PC-3 (cell line): ENCODE data around the gene ZACN. TPM values are rescaled to one million over a fixed set of nuclear protein-coding genes. Genes with fewer than 3 reads are reported as not detected.

Experiments
- ATAC-seq: fragments of 200-7000 bp; cut with Tn5 transposase; 2 replicates; pipeline ENCODE4 v1.9.1; 2020; ENCODE audit warnings: mild to moderate bottlenecking, moderate library complexity
- BruUV-seq: library from RNA; stranded (reverse); fragments of 400-500 nt; replicated peaks from 2 replicates; lab custom pipeline; 2021; lab: Mats Ljungman, UMichigan
- CTCF ChIA-PET: fragments of 300-600 bp; sonication (Branson Sonifier 250); formaldehyde crosslinking; loops from one replicate; lab custom pipeline; 2022; ENCODE audit warnings: antibody characterized with exemption; lab: Charles Lee
- POLR2A ChIA-PET: fragments of 300-600 bp; sonication (Branson Sonifier 250); formaldehyde crosslinking; loops from one replicate; lab custom pipeline; 2022; ENCODE audit warnings: antibody characterized with exemption; ENCODE audit not compliant: unreplicated experiment; lab: Charles Lee
- DNase-seq: peaks from one replicate; pipeline ENCODE4 v3.0.0-alpha.2; 2015
- H2AFZ ChIP-seq: fragments of 300-600 bp; sonication (generic); 2 replicates; pipeline ENCODE4 v1.6.0; 2016; ENCODE audit warnings: antibody characterized with exemption, low read length
- H3F3A ChIP-seq: fragments of 300-600 bp; sonication (generic); one replicate; pipeline ENCODE4 v1.6.0; 2017; ENCODE audit warnings: antibody characterized with exemption, low read length, control low read depth, mild to moderate bottlenecking; ENCODE audit not compliant: unreplicated experiment
- H3K27ac ChIP-seq: fragments of 300-600 bp; sonication (generic); 2 replicates; pipeline ENCODE4 v1.5.1; 2016; ENCODE audit warnings: mild to moderate bottlenecking, low read length
- H3K27me3 ChIP-seq: fragments of 300-600 bp; sonication (generic); 2 replicates; pipeline ENCODE4 v1.6.1; 2016; ENCODE audit warnings: low read length, mixed read lengths
- H3K36me3 ChIP-seq: fragments of 300-600 bp; sonication (generic); 2 replicates; pipeline ENCODE4 v1.6.1; 2016; ENCODE audit warnings: low read depth, mixed run types, low read length, mixed read lengths
- H3K4me1 ChIP-seq: fragments of 300-600 bp; sonication (generic); 2 replicates; pipeline ENCODE4 v1.5.1; 2016; ENCODE audit warnings: low read length; ENCODE audit not compliant: insufficient read depth
- H3K4me2 ChIP-seq: fragments of 300-600 bp; sonication (generic); 2 replicates; pipeline ENCODE4 v1.6.0; 2016; ENCODE audit warnings: low read length
- H3K4me3 ChIP-seq: fragments of 300-600 bp; sonication (generic); 2 replicates; pipeline ENCODE4 v1.5.1; 2016; ENCODE audit warnings: mild to moderate bottlenecking, low read length, mixed read lengths
- H3K79me2 ChIP-seq: fragments of 300-600 bp; sonication (generic); 2 replicates; pipeline ENCODE4 v1.6.1; 2017; ENCODE audit warnings: low read length, mixed read lengths
- H3K9ac ChIP-seq: fragments of 300-600 bp; sonication (generic); 2 replicates; pipeline ENCODE4 v1.6.0; 2016; ENCODE audit warnings: mild to moderate bottlenecking, low read length
- H3K9me2 ChIP-seq: fragments of 300-600 bp; sonication (generic); replicated peaks from 2 replicates; pipeline ENCODE4 v1.6.1; 2016; ENCODE audit warnings: mixed run types, low read length, mixed read lengths
- H3K9me3 ChIP-seq: fragments of 300-600 bp; sonication (generic); 2 replicates; pipeline ENCODE4 v1.6.1; 2016; ENCODE audit warnings: low read length, mixed read lengths
- H4K20me1 ChIP-seq: fragments of 300-600 bp; sonication (generic); 2 replicates; pipeline ENCODE4 v1.6.1; 2016; ENCODE audit warnings: low read length, mixed read lengths
- CTCF ChIP-seq: fragments of 300-600 bp; sonication (generic); conservative IDR thresholded peaks from 2 replicates; pipeline ENCODE4 v1.5.1; 2017; ENCODE audit warnings: antibody characterized with exemption, low read depth, mild to moderate bottlenecking, low read length
- EZH2 ChIP-seq: fragments of 300-600 bp; sonication (generic); IDR thresholded peaks from one replicate; pipeline ENCODE4 v1.6.1; 2017; ENCODE audit warnings: antibody characterized with exemption, mild to moderate bottlenecking, low read length; ENCODE audit not compliant: unreplicated experiment
- EZH2phosphoT487 ChIP-seq: fragments of 300-600 bp; sonication (generic); IDR thresholded peaks from 2 replicates; pipeline ENCODE4 v1.6.1; 2018; ENCODE audit warnings: mild to moderate bottlenecking, antibody characterized with exemption, low read length, borderline replicate concordance
- intact Hi-C: fragments of 100-400 bp; cut with micrococcal nuclease; formaldehyde crosslinking; loops from 2 replicates; pipeline ENCODE4 v1.9.0; 2023
- total RNA-seq: library from RNA; depleted of rRNA; stranded (reverse); fragments of >200 nt; gene quantifications from 2 replicates; pipeline ENCODE4 v1.2.3, GENCODE V29; 2014

Gene ZACN
- total RNA-seq, 1 experiment from 2014 or later: 0.11 TPM

GRCh38 chr17:76036497-76037261 lies 42.3 kb upstream of the ZACN start:
- ATAC-seq (peak; percentile 10; the same call in 1 of the 2 replicates), DNase-seq (no peak)
- intact Hi-C loops: no loop called here
- ChIA-PET POLR2A (no interaction called here), CTCF (interaction anchor here (1.0 kb wide), 1 partner anchor 10 kb away, joined by 3 read pairs; the partner anchor contains the start of gene EVPL)
- Histone ChIP-seq H3K4me1 (no peaks in the 10 kb centered on the region), H3K36me3 (peaks cover 34% of the 10 kb centered on the region), H3K79me2 (no peaks in the 10 kb centered on the region), H3K9me3 (no peaks in the 10 kb centered on the region), H3K9me2 (no peaks in the 10 kb centered on the region), H3K4me3 (no peak overlapping the region), H3K9ac (no peak overlapping the region), H3F3A (no peaks in the 10 kb centered on the region), H3K27ac (no peak overlapping the region), H2AFZ (no peak overlapping the region), H4K20me1 (no peaks in the 10 kb centered on the region), H3K27me3 (no peaks in the 10 kb centered on the region), H3K4me2 (no peak overlapping the region)
- TF ChIP-seq EZH2phosphoT487 (no peak), EZH2 (no peak), CTCF (no peak)
- no TSS peak for BruUV-seq

- CTCF ChIA-PET: no interaction called here
- H3F3A ChIP-seq: no peaks in the 10 kb centered on the region
- no peaks in the 10 kb centered on the region for H4K20me1 ChIP-seq
- BruUV-seq: no TSS peak
- H3K27ac ChIP-seq: no peak overlapping the region
- no peak overlapping the region for H3K9ac ChIP-seq
- H3K27me3 ChIP-seq: no peaks in the 10 kb centered on the region
- no peak for DNase-seq
- no peak for ATAC-seq
- H3K9me3 ChIP-seq: no peaks in the 10 kb centered on the region
- peaks cover 44% of the 10 kb centered on the region for H3K36me3 ChIP-seq
- H3K4me1 ChIP-seq: no peaks in the 10 kb centered on the region
- no peak overlapping the region for H2AFZ ChIP-seq
- intact Hi-C loops: no loop called here
- TF ChIP-seq CTCF (no peak), EZH2 (no peak), EZH2phosphoT487 (no peak)
- H3K4me3 ChIP-seq: no peak overlapping the region
- no peaks in the 10 kb centered on the region for H3K79me2 ChIP-seq
- no peak overlapping the region for H3K4me2 ChIP-seq
- POLR2A ChIA-PET: no interaction called here
- H3K9me2 ChIP-seq: no peaks in the 10 kb centered on the region
Observed at GRCh38 chr17:76038050-76038449, 40.9 kb upstream of the ZACN start.

GRCh38 chr17:76039121-76039520 lies 39.9 kb upstream of the ZACN start:
- POLR2A ChIA-PET: no interaction called here
- H2AFZ ChIP-seq: no peak overlapping the region
- no peaks in the 10 kb centered on the region for H3K4me1 ChIP-seq
- no peaks in the 10 kb centered on the region for H3F3A ChIP-seq
- H3K27ac ChIP-seq: no peak overlapping the region
- BruUV-seq: no TSS peak
- CTCF ChIA-PET: no interaction called here
- intact Hi-C loops: no loop called here
- H3K27me3 ChIP-seq: no peaks in the 10 kb centered on the region
- no peak overlapping the region for H3K4me2 ChIP-seq
- H4K20me1 ChIP-seq: no peaks in the 10 kb centered on the region
- no peaks in the 10 kb centered on the region for H3K9me2 ChIP-seq
- H3K9ac ChIP-seq: no peak overlapping the region
- H3K9me3 ChIP-seq: no peaks in the 10 kb centered on the region
- TF ChIP-seq EZH2phosphoT487: no peak
- TF ChIP-seq EZH2: no peak
- no peak for TF ChIP-seq CTCF
- no peak for DNase-seq
- no peaks in the 10 kb centered on the region for H3K79me2 ChIP-seq
- peaks cover 55% of the 10 kb centered on the region for H3K36me3 ChIP-seq
- H3K4me3 ChIP-seq: no peak overlapping the region
- ATAC-seq: no peak
